Measurements from ENCODE around the gene DEAF1.
A peak's percentile ranks its signal among the peaks of the same experiment; 100 is the strongest.

The DEAF1 gene

DNA sequence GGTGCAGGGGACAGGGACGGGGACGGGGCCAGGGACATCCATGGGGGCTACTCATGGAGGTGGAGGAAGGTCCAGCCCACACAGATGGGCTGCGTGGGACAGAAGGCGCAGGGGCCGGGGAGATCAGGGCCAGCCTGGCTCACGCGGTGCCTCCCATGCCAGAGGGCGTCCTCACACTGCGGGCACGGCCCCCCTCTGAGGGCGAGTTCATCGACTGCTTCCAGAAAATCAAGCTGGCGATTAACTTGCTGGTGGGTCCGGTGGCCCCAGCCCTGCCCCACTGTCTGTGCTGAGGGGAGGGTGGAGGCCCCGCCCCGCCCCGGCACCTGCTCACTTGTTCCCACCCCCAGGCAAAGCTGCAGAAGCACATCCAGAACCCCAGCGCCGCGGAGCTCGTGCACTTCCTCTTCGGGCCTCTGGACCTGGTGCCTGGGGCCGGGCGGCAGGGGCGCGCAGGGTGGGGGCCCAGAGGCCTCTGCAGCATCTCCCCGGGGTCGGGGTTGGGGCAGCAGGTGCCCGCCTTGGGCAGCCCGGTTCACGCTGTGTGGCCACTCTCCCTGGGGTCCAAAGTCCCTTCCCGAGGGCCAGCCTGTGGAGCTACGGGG is 26.8 kb upstream of the DEAF1 start:
- peak; percentile 75 for DNase-seq (ENCODE audit: low spot score)
- in situ Hi-C loops (cut with MboI; ENCODE audit: low sequenced_read_pairs, unreplicated experiment) = loop anchor here (10.0 kb wide), 1 partner anchor 167 kb away; no protein-coding TSS in a partner anchor
- no peak for TF ChIP-seq CTCF (IDR thresholded peaks at IDR 0.05; ENCODE audit: borderline replicate concordance, control extremely low read depth, extremely low read depth, insufficient read depth, missing control alignments)

DNA sequence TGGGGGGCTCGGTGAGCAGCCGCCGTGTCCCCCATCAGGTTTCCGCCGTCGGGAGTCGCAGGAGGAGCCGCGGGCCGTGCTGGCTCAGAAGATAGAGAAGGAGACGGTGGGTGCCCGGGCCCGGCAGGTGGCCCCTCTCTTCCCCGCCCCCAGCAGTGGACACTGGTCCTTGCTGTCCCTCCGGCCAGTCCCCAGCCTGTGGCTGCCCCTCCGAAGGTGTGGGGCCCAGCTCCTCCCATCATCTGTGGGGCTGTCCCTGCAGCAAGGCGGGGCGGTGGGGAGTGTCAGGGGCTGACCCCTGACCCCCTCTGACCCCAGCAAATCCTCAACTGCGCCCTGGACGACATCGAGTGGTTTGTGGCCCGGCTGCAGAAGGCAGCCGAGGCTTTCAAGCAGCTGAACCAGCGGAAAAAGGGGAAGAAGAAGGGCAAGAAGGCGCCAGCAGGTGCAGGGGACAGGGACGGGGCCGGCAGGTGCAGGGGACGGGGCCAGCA is 26.3 kb upstream of the DEAF1 start:
- in situ Hi-C loops (cut with MboI; ENCODE audit: low sequenced_read_pairs, unreplicated experiment) = loop anchor here (10.0 kb wide), 1 partner anchor 166 kb away; no protein-coding TSS in a partner anchor
- peak; percentile 43 for DNase-seq (ENCODE audit: low spot score)
- no peak for TF ChIP-seq CTCF (IDR thresholded peaks at IDR 0.05; ENCODE audit: borderline replicate concordance, control extremely low read depth, extremely low read depth, insufficient read depth, missing control alignments)

- peak; percentile 80 for DNase-seq (ENCODE audit: low spot score)
- in situ Hi-C loops (cut with MboI; ENCODE audit: low sequenced_read_pairs, unreplicated experiment) = loop anchor here (10.0 kb wide), 1 partner anchor 166 kb away; no protein-coding TSS in a partner anchor
- no peak for TF ChIP-seq CTCF (IDR thresholded peaks at IDR 0.05; ENCODE audit: borderline replicate concordance, control extremely low read depth, extremely low read depth, insufficient read depth, missing control alignments)
Measured at GRCh38 chr11:720642-721246, 25.7 kb upstream of the DEAF1 start.

GRCh38 chr11:720017-720641 is 25.1 kb upstream of the DEAF1 start:
- in situ Hi-C loops (cut with MboI; ENCODE audit: low sequenced_read_pairs, unreplicated experiment) = loop anchor here (10.0 kb wide), 1 partner anchor 165 kb away; no protein-coding TSS in a partner anchor
- DNase-seq (ENCODE audit: low spot score) = no peak
- no peak for TF ChIP-seq CTCF (IDR thresholded peaks at IDR 0.05; ENCODE audit: borderline replicate concordance, control extremely low read depth, extremely low read depth, insufficient read depth, missing control alignments)

GRCh38 chr11:719214-720016 is 24.4 kb upstream of the DEAF1 start:
- TF ChIP-seq CTCF (IDR thresholded peaks at IDR 0.05; ENCODE audit: borderline replicate concordance, control extremely low read depth, extremely low read depth, insufficient read depth, missing control alignments) = no peak
- no peak for DNase-seq (ENCODE audit: low spot score)
- in situ Hi-C loops (cut with MboI; ENCODE audit: low sequenced_read_pairs, unreplicated experiment) = loop anchor here (10.0 kb wide), 1 partner anchor 165 kb away; no protein-coding TSS in a partner anchor

DNA sequence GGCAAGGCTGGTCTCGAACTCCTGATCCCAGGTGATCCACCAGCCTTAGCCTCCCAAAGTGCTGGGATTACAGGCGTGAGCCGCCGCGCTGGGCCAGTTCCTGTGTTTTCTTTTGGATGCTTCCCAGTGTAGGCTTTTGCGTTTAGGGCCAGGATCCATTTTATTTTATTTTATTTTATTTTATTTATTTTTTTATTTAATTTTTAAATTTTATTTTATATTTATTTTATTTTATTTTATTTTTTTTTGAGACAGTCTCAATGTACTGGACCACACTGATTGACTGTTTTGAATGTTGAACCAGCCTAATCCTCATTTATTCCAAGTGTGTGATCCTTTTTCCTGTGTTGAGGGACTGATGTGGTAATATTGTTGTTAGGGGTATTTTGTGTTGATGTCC is 19.4 kb upstream of the DEAF1 start:
- TF ChIP-seq CTCF (IDR thresholded peaks at IDR 0.05; ENCODE audit: borderline replicate concordance, control extremely low read depth, extremely low read depth, insufficient read depth, missing control alignments) = no peak
- in situ Hi-C loops (cut with MboI; ENCODE audit: low sequenced_read_pairs, unreplicated experiment) = no loop called here
- no peak for DNase-seq (ENCODE audit: low spot score)
